Right lobe of liver (tissue), 4 donors: ENCODE data around the gene GNB1.

Experiments
- POLR2A ChIP-seq: fragments of 450-650 bp; IDR thresholded peaks from one replicate; pipeline ENCODE4 v1.6.1; 2017; ENCODE audit warnings: antibody characterized with exemption, mild to moderate bottlenecking
- TF ChIP-seq, protein P1 (sequence below), 4 donors: fragments of 200-600 bp in 3 of 4; fragments of 450-650 bp in 1 of 4; IDR thresholded peaks; one replicate each; pipeline versions ENCODE4 v1.5.1 to v1.8.0; 2016 to 2022; ENCODE audit warnings: antibody characterized with exemption in 4 of 4, mild to moderate bottlenecking in 2 of 4
- donor health status: DM: no; HTN: no; CAD: no.
- donor health status: DM: no; HTN: no; CAD: no.
- donor health status: DM: no; HTN: yes; CAD: no.

DNA sequence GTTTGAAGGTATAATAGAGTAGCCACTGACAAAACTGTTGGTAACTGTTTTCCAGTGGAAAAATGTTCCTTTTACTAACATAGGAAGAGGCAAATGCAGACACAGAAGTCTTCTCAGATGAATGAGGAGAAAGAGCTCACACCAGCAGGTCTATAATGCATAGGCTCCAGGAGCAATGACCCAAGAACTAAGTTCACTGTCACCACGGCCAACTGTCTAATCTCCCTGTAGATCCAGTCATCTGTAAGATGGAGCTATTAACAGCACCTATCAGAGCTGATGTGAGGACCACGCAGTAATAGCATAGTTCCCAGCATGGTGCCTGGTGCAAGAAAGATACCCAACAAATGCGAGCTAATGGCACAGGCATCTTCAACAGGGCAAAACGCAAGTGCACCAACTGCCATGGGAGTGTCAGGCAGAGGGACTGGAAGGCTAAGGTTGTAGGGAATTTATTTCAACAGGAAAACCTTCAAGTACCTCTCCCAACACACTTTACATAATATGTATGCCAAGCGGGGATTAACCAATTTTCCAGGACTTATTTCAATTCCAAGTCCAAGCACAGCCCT lies 12.9 kb downstream of the GNB1 start:
- TF ChIP-seq, protein P1, sequence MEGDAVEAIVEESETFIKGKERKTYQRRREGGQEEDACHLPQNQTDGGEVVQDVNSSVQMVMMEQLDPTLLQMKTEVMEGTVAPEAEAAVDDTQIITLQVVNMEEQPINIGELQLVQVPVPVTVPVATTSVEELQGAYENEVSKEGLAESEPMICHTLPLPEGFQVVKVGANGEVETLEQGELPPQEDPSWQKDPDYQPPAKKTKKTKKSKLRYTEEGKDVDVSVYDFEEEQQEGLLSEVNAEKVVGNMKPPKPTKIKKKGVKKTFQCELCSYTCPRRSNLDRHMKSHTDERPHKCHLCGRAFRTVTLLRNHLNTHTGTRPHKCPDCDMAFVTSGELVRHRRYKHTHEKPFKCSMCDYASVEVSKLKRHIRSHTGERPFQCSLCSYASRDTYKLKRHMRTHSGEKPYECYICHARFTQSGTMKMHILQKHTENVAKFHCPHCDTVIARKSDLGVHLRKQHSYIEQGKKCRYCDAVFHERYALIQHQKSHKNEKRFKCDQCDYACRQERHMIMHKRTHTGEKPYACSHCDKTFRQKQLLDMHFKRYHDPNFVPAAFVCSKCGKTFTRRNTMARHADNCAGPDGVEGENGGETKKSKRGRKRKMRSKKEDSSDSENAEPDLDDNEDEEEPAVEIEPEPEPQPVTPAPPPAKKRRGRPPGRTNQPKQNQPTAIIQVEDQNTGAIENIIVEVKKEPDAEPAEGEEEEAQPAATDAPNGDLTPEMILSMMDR (IDR thresholded peaks at IDR 0.05), result no peak
- no peak for TF ChIP-seq POLR2A
